T-helper 17 cell (primary cell): ENCODE results near the gene SLC30A3. TPM values are rescaled to one million over a fixed set of nuclear protein-coding genes. Genes with fewer than 3 reads are reported as not detected.
"Not testable (repeated sequence)": the region's sequence is repeated elsewhere in the genome, so short reads cannot be mapped to it uniquely, and the experiment has no call there.

ENCODE experiments used
- ATAC-seq: fragments of 150-1000 bp; cut with Tn5 transposase; 2 replicates; pipeline ENCODE4 v1.10.0; 2021; ENCODE audit warnings: mild to moderate bottlenecking, moderate library complexity
- DNase-seq, 3 donors: peaks; one replicate each; pipeline versions ENCODE4 v3.0.0 to v3.0.0-alpha.2; 2020 to 2021
- H3K9me3 ChIP-seq: one replicate; pipeline ENCODE4 v1.7.0; 2013; ENCODE audit warnings: low read length, mild to moderate bottlenecking; ENCODE audit not compliant: control insufficient read depth, poor library complexity, severe bottlenecking
- H3K27ac Mint-ChIP-seq: one replicate; pipeline ENCODE4 v1.8.0; 2022; ENCODE audit warnings: mild to moderate bottlenecking, moderate library complexity, mixed read lengths
- H3K27me3 Mint-ChIP-seq: one replicate; pipeline ENCODE4 v1.8.0; 2022; ENCODE audit warnings: mixed read lengths
- H3K36me3 Mint-ChIP-seq: one replicate; pipeline ENCODE4 v1.8.0; 2022; ENCODE audit warnings: low read depth, mixed read lengths
- H3K4me1 Mint-ChIP-seq: one replicate; pipeline ENCODE4 v1.8.0; 2022; ENCODE audit warnings: mild to moderate bottlenecking, mixed read lengths
- H3K4me3 Mint-ChIP-seq: one replicate; pipeline ENCODE4 v1.8.0; 2022; ENCODE audit warnings: mild to moderate bottlenecking, moderate library complexity, mixed read lengths
- total RNA-seq, 4 donors: library from RNA in 2 of 4; stranded (reverse) in 2 of 4; gene quantifications; one replicate each; pipeline ENCODE4 v1.2.3 and lab custom pipeline; 2022 to 2026

Gene SLC30A3
- total RNA-seq, 2 donors from 2014 or later: 0.13 TPM; not detected in 1

GRCh38 chr2:27280826-27281225 is 18.0 kb upstream of the SLC30A3 start:
- peaks cover 2% of the 10 kb centered on the region for H3K36me3 Mint-ChIP-seq
- peaks cover 7% of the 10 kb centered on the region for H3K4me1 Mint-ChIP-seq
- H3K4me3 Mint-ChIP-seq: no peak overlapping the region
- H3K9me3 ChIP-seq: no peaks in the 10 kb centered on the region
- DNase-seq: no peak
- H3K27ac Mint-ChIP-seq: peak overlapping the region; percentile 16
- no peak for ATAC-seq
- peaks cover 65% of the 10 kb centered on the region for H3K27me3 Mint-ChIP-seq

GRCh38 chr2:27278010-27278409 is 15.2 kb upstream of the SLC30A3 start:
- H3K4me1 Mint-ChIP-seq: peaks cover 7% of the 10 kb centered on the region
- H3K36me3 Mint-ChIP-seq: peaks cover 4% of the 10 kb centered on the region
- H3K4me3 Mint-ChIP-seq: no peak overlapping the region

GRCh38 chr2:27275211-27276150 is 12.6 kb upstream of the SLC30A3 start, which contains the start of gene DNAJC5G:
Gene DNAJC5G (plus strand): TSS chr2:27275433. CDS start chr2:27276729, 1,296 bp downstream.
- no peak for DNase-seq
- Mint-ChIP-seq H3K4me3 (no peak within 1 kb of the TSS), H3K36me3 (peaks cover 3% of the 10 kb centered on the region), H3K27ac (no peak within 1 kb of the TSS), H3K27me3 (peaks cover 37% of the 10 kb centered on the region), H3K4me1 (peaks cover 7% of the 10 kb centered on the region)
- ATAC-seq: no peak
- H3K9me3 ChIP-seq: no peaks in the 10 kb centered on the region

More at GRCh38 chr2:27278010-27278409, 15.2 kb upstream of the SLC30A3 start:
- H3K27ac Mint-ChIP-seq: no peak overlapping the region
- peaks cover 55% of the 10 kb centered on the region for H3K27me3 Mint-ChIP-seq
- ATAC-seq: no peak
- no peak for DNase-seq
- no peaks in the 10 kb centered on the region for H3K9me3 ChIP-seq

- H3K9me3 ChIP-seq, H3K4me3 Mint-ChIP-seq, DNase-seq, H3K36me3 Mint-ChIP-seq, H3K27ac Mint-ChIP-seq, H3K4me1 Mint-ChIP-seq, ATAC-seq: not testable (repeated sequence)
- H3K27me3 Mint-ChIP-seq: peaks cover 28% of the 10 kb centered on the region
Observed at GRCh38 chr2:27272537-27273522, 10.0 kb upstream of the SLC30A3 start.

GRCh38 chr2:27271631-27272340 is 8.9 kb upstream of the SLC30A3 start:
- Mint-ChIP-seq H3K27me3 (peaks cover 21% of the 10 kb centered on the region), H3K27ac (no peak overlapping the region), H3K36me3 (peaks cover 3% of the 10 kb centered on the region), H3K4me1 (no peaks in the 10 kb centered on the region), H3K4me3 (no peak overlapping the region)
- DNase-seq: no peak
- ATAC-seq: no peak
- no peaks in the 10 kb centered on the region for H3K9me3 ChIP-seq

GRCh38 chr2:27270670-27271069 is 7.8 kb upstream of the SLC30A3 start:
- no peaks in the 10 kb centered on the region for H3K9me3 ChIP-seq
- Mint-ChIP-seq H3K4me3 (no peak overlapping the region), H3K27me3 (peaks cover 10% of the 10 kb centered on the region), H3K27ac (no peak overlapping the region), H3K36me3 (peaks cover 3% of the 10 kb centered on the region), H3K4me1 (no peaks in the 10 kb centered on the region)
- no peak for DNase-seq
- no peak for ATAC-seq

- Mint-ChIP-seq H3K27ac (no peak overlapping the region), H3K27me3 (peaks cover 10% of the 10 kb centered on the region), H3K4me1 (peaks cover 2% of the 10 kb centered on the region), H3K36me3 (peaks cover 3% of the 10 kb centered on the region), H3K4me3 (no peak overlapping the region)
- no peak for ATAC-seq
- DNase-seq: no peak
- no peaks in the 10 kb centered on the region for H3K9me3 ChIP-seq
Observed at GRCh38 chr2:27270131-27270530, 7.3 kb upstream of the SLC30A3 start.

GRCh38 chr2:27268296-27268695 is 5.4 kb upstream of the SLC30A3 start:
- not testable (repeated sequence) for H3K9me3 ChIP-seq, H3K36me3 Mint-ChIP-seq, DNase-seq, ATAC-seq, H3K27ac Mint-ChIP-seq, H3K4me3 Mint-ChIP-seq
- Mint-ChIP-seq H3K4me1 (peaks cover 13% of the 10 kb centered on the region), H3K27me3 (peaks cover 25% of the 10 kb centered on the region)

GRCh38 chr2:27265536-27265870 is 2.7 kb upstream of the SLC30A3 start:
- ATAC-seq (no peak), DNase-seq (no peak)
- H3K4me1 Mint-ChIP-seq: peaks cover 30% of the 10 kb centered on the region
- peak overlapping the region; percentile 75 for H3K4me3 Mint-ChIP-seq
- no peaks in the 10 kb centered on the region for H3K9me3 ChIP-seq
- H3K36me3 Mint-ChIP-seq: peaks cover 19% of the 10 kb centered on the region
- peaks cover 33% of the 10 kb centered on the region for H3K27me3 Mint-ChIP-seq
- H3K27ac Mint-ChIP-seq: no peak overlapping the region

- peaks cover 20% of the 10 kb centered on the region for H3K36me3 Mint-ChIP-seq
- H3K27me3 Mint-ChIP-seq: peaks cover 39% of the 10 kb centered on the region
- peak overlapping the region; percentile 82 for H3K27ac Mint-ChIP-seq
- peak overlapping the region; percentile 99 for H3K4me3 Mint-ChIP-seq
- H3K4me1 Mint-ChIP-seq: peaks cover 30% of the 10 kb centered on the region
- ATAC-seq (peak; percentile 85), DNase-seq (peak; percentile 58 to 63 (median 60))
- no peaks in the 10 kb centered on the region for H3K9me3 ChIP-seq
Observed at GRCh38 chr2:27264753-27265535, 2.1 kb upstream of the SLC30A3 start.

GRCh38 chr2:27264253-27264752 is 1.5 kb upstream of the SLC30A3 start:
- ATAC-seq (peak; percentile 59), DNase-seq (peak in 1 of 3 donors; percentile 24)
- peaks cover 30% of the 10 kb centered on the region for H3K4me1 Mint-ChIP-seq
- peaks cover 23% of the 10 kb centered on the region for H3K36me3 Mint-ChIP-seq
- H3K27ac Mint-ChIP-seq: peak overlapping the region; percentile 82
- peaks cover 45% of the 10 kb centered on the region for H3K27me3 Mint-ChIP-seq
- H3K4me3 Mint-ChIP-seq: peak overlapping the region; percentile 99
- H3K9me3 ChIP-seq: no peaks in the 10 kb centered on the region
